Prostate gland (tissue), 2 donors: ENCODE measurements around the gene TOR1AIP1.

Source experiments
- POLR2A ChIP-seq: fragments of 450-650 bp; IDR thresholded peaks from one replicate; pipeline ENCODE4 v1.6.1; 2016; ENCODE audit warnings: antibody characterized with exemption, mild to moderate bottlenecking
- TF ChIP-seq, protein P1 (sequence below), 4 experiments: fragments of 200-600 bp in 2 of 4; fragments of 450-650 bp in 2 of 4; sonication (generic) in 2 of 4; IDR thresholded peaks; 1 replicate in 3 of 4; 2 replicates in 1 of 4; pipeline ENCODE4 v1.5.1; 2016 to 2019; ENCODE audit warnings: antibody characterized with exemption in 4 of 4, mild to moderate bottlenecking in 2 of 4, moderate library complexity in 2 of 4

- TF ChIP-seq, protein P1, sequence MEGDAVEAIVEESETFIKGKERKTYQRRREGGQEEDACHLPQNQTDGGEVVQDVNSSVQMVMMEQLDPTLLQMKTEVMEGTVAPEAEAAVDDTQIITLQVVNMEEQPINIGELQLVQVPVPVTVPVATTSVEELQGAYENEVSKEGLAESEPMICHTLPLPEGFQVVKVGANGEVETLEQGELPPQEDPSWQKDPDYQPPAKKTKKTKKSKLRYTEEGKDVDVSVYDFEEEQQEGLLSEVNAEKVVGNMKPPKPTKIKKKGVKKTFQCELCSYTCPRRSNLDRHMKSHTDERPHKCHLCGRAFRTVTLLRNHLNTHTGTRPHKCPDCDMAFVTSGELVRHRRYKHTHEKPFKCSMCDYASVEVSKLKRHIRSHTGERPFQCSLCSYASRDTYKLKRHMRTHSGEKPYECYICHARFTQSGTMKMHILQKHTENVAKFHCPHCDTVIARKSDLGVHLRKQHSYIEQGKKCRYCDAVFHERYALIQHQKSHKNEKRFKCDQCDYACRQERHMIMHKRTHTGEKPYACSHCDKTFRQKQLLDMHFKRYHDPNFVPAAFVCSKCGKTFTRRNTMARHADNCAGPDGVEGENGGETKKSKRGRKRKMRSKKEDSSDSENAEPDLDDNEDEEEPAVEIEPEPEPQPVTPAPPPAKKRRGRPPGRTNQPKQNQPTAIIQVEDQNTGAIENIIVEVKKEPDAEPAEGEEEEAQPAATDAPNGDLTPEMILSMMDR (IDR thresholded peaks at IDR 0.05): no peak
- no peak for TF ChIP-seq POLR2A
These were observed 68.6 kb downstream of the TOR1AIP1 start for GRCh38 chr1:179950651-179951050.
